DOHH2 (cell line): ENCODE data around the gene MICAL1.

Experiments
- EZH2phosphoT487 ChIP-seq: fragments of 200-600 bp; sonication (generic); IDR thresholded peaks from 2 replicates; pipeline ENCODE4 v1.6.1; 2017; ENCODE audit warnings: borderline replicate concordance, mild to moderate bottlenecking, antibody characterized with exemption, low read length, moderate library complexity, mixed read lengths
- TF ChIP-seq, protein P1 (sequence below): fragments of 200-600 bp; sonication (generic); IDR thresholded peaks from one replicate; pipeline ENCODE4 v1.5.1; 2014; ENCODE audit warnings: antibody characterized with exemption, mild to moderate bottlenecking, low read depth, low read length; ENCODE audit not compliant: poor library complexity, severe bottlenecking

DNA sequence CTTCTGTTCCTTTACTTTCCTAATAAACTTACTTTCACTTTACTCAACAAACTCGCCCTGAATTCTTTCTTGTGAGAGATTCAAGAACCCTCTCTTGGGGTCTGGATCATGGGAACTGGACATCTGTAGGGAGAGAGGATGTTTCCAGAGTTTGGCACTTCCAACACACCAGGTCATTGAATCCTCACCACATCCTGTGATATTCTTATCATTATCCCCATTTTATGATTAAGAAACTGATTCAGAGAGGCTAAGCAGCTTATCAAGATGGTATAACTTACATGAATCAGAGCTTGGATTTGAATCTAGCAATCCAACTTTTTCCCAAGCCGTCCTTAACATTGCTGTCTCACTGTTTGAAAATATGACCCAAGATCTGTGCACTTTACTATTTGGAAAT, 30.6 kb downstream of the MICAL1 start:
- TF ChIP-seq, protein P1, sequence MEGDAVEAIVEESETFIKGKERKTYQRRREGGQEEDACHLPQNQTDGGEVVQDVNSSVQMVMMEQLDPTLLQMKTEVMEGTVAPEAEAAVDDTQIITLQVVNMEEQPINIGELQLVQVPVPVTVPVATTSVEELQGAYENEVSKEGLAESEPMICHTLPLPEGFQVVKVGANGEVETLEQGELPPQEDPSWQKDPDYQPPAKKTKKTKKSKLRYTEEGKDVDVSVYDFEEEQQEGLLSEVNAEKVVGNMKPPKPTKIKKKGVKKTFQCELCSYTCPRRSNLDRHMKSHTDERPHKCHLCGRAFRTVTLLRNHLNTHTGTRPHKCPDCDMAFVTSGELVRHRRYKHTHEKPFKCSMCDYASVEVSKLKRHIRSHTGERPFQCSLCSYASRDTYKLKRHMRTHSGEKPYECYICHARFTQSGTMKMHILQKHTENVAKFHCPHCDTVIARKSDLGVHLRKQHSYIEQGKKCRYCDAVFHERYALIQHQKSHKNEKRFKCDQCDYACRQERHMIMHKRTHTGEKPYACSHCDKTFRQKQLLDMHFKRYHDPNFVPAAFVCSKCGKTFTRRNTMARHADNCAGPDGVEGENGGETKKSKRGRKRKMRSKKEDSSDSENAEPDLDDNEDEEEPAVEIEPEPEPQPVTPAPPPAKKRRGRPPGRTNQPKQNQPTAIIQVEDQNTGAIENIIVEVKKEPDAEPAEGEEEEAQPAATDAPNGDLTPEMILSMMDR: no peak
- no peak for TF ChIP-seq EZH2phosphoT487
